Testis (tissue), 3 donors: Measurements from ENCODE around the gene HMGXB3. TPM values are rescaled to one million over a fixed set of nuclear protein-coding genes. Genes with fewer than 3 reads are reported as not detected.

Source experiments
- DNase-seq: peaks from one replicate; pipeline ENCODE4 v3.0.0-alpha.2; 2019
- H3K27ac ChIP-seq, 2 donors: fragments of 200-600 bp; sonication (generic); one replicate each; pipeline ENCODE4 v1.5.1; 2019
- H3K27me3 ChIP-seq: fragments of 200-600 bp; sonication (generic); one replicate; pipeline ENCODE4 v1.5.1; 2019
- H3K36me3 ChIP-seq: fragments of 200-600 bp; sonication (generic); one replicate; pipeline ENCODE4 v1.5.1; 2017; ENCODE audit warnings: low read depth; ENCODE audit errors: missing control alignments
- H3K4me1 ChIP-seq: fragments of 200-600 bp; sonication (generic); one replicate; pipeline ENCODE4 v1.5.1; 2019
- H3K4me3 ChIP-seq, 2 donors: fragments of 200-600 bp; sonication (generic); one replicate each; pipeline ENCODE4 v1.5.1; 2017 to 2019
- H3K9me3 ChIP-seq: fragments of 200-600 bp; sonication (generic); one replicate; pipeline ENCODE4 v1.5.1; 2017
- CTCF ChIP-seq, 3 experiments: fragments of 450-650 bp in 2 of 3; fragments of 200-600 bp in 1 of 3; sonication (generic) in 1 of 3; IDR thresholded peaks; one replicate each; pipeline ENCODE4 v1.5.1; 2016 to 2019; ENCODE audit warnings: antibody characterized with exemption in 3 of 3, mild to moderate bottlenecking in 2 of 3, moderate library complexity in 1 of 3
- POLR2A ChIP-seq: fragments of 450-650 bp; IDR thresholded peaks from one replicate; pipeline ENCODE4 v1.6.1; 2017; ENCODE audit warnings: antibody characterized with exemption, mild to moderate bottlenecking, moderate library complexity
- WGBS, 2 donors: methylation state at CpG; one replicate each; pipeline ENCODE4 v1.1.5; 2018; 5-methylcytosine and 5-hydroxymethylcytosine counted together
- intact Hi-C: fragments of 100-400 bp; cut with DNase I; formaldehyde crosslinking; loops from one replicate; pipeline ENCODE4 v1.15.1; 2023; ENCODE audit warnings: low total_unique reads
- polyA plus RNA-seq: library from polyadenylated mRNA; stranded (reverse); fragments of 350-450 nt; fragmentation: Illumina TruSeq; extraction: RNeasy Lipid Tissue Mini Kit (QIAGEN cat#74804); gene quantifications from one replicate; pipeline ENCODE4 v1.2.3, GENCODE V29; 2014; ENCODE audit warnings: low read depth, low replicate concordance; ENCODE audit not compliant: insufficient read depth
- total RNA-seq, 2 donors: library from RNA; depleted of rRNA; stranded (reverse); fragments of >200 nt; gene quantifications; one replicate each; pipeline ENCODE4 v1.2.3, GENCODE V29; 2016

The HMGXB3 gene
- total and polyA plus RNA-seq, 3 donors from 2014 or later, result 33.5 to 72.5 (median 63.6) TPM

GRCh38 chr5:149963729-149964128, 36.8 kb upstream of the HMGXB3 start:
- 93 to 95% methylated on average over 3 of the region's 3 CpGs for WGBS, 2 donors

GRCh38 chr5:149966946-149967345, 33.6 kb upstream of the HMGXB3 start:
- H3K4me3 ChIP-seq, result no peak overlapping the region
- no peaks in the 10 kb centered on the region for H3K27me3 ChIP-seq
- intact Hi-C loops, result loop anchor here (10.0 kb wide), 1 partner anchor 122 kb away; no protein-coding TSS in a partner anchor
- H3K9me3 ChIP-seq, result no peaks in the 10 kb centered on the region
- no peak overlapping the region for H3K27ac ChIP-seq
- no peaks in the 10 kb centered on the region for H3K36me3 ChIP-seq
- DNase-seq, result no peak
- H3K4me1 ChIP-seq, result peaks cover 9% of the 10 kb centered on the region
- 38 to 56% methylated on average over 3 of the region's 3 CpGs for WGBS, 2 donors
- TF ChIP-seq CTCF (IDR thresholded peaks at IDR 0.05) (no peak), POLR2A (no peak)

More at GRCh38 chr5:149963729-149964128, 36.8 kb upstream of the HMGXB3 start:
- DNase-seq, result no peak
- TF ChIP-seq POLR2A, result no peak
- no peak for TF ChIP-seq CTCF (IDR thresholded peaks at IDR 0.05)
- Histone ChIP-seq H3K4me1 (peaks cover 24% of the 10 kb centered on the region), H3K36me3 (no peaks in the 10 kb centered on the region), H3K9me3 (no peaks in the 10 kb centered on the region), H3K27ac (no peak overlapping the region), H3K4me3 (no peak overlapping the region), H3K27me3 (no peaks in the 10 kb centered on the region)
- intact Hi-C loops, result loop anchor here (10.0 kb wide), 1 partner anchor 119 kb away; no protein-coding TSS in a partner anchor

GRCh38 chr5:149969181-149969930, 31.2 kb upstream of the HMGXB3 start:
- DNase-seq, result no peak
- Histone ChIP-seq H3K4me3 (no peak overlapping the region), H3K27me3 (no peaks in the 10 kb centered on the region), H3K9me3 (no peaks in the 10 kb centered on the region), H3K36me3 (no peaks in the 10 kb centered on the region), H3K27ac (no peak overlapping the region), H3K4me1 (peaks cover 9% of the 10 kb centered on the region)
- TF ChIP-seq POLR2A (no peak), CTCF (IDR thresholded peaks at IDR 0.05) (no peak)
- 83% methylated on average over 4 of the region's 4 CpGs for WGBS, 2 donors
- intact Hi-C loops, result loop anchor here (10.0 kb wide), 1 partner anchor 125 kb away; no protein-coding TSS in a partner anchor

- intact Hi-C loops, result no loop called here
- Histone ChIP-seq H3K9me3 (no peaks in the 10 kb centered on the region), H3K4me1 (no peaks in the 10 kb centered on the region), H3K36me3 (no peaks in the 10 kb centered on the region), H3K27ac (no peak overlapping the region), H3K27me3 (no peaks in the 10 kb centered on the region), H3K4me3 (no peak overlapping the region)
- TF ChIP-seq CTCF (IDR thresholded peaks at IDR 0.05) (no peak), POLR2A (no peak)
- DNase-seq, result no peak
- WGBS, 2 donors, result 67 to 73% methylated on average over 2 of the region's 2 CpGs
These were observed 25.1 kb upstream of the HMGXB3 start for GRCh38 chr5:149975409-149975808.

GRCh38 chr5:149979896-149980295, 20.6 kb upstream of the HMGXB3 start:
- H3K27me3 ChIP-seq, result no peaks in the 10 kb centered on the region
- 86 to 95% methylated on average over 1 of the region's 1 CpG for WGBS, 2 donors
- intact Hi-C loops, result no loop called here
- no peaks in the 10 kb centered on the region for H3K9me3 ChIP-seq
- H3K27ac ChIP-seq, result no peak overlapping the region
- no peak overlapping the region for H3K4me3 ChIP-seq
- no peak for TF ChIP-seq CTCF (IDR thresholded peaks at IDR 0.05)
- TF ChIP-seq POLR2A, result no peak
- no peak for DNase-seq
- no peaks in the 10 kb centered on the region for H3K36me3 ChIP-seq
- H3K4me1 ChIP-seq, result no peaks in the 10 kb centered on the region
